22Rv1 (cell line): ENCODE data around the gene ARHGAP9.

Source experiments
- ZFX ChIP-seq: fragments of 450-650 bp; IDR thresholded peaks from 2 replicates; pipeline ENCODE4 v1.6.1; 2017; ENCODE audit warnings: antibody characterized with exemption, borderline replicate concordance
- TF ChIP-seq, protein P1 (sequence below): fragments of 450-650 bp; IDR thresholded peaks from 2 replicates; pipeline ENCODE4 v1.5.1; 2017; ENCODE audit warnings: mild to moderate bottlenecking

DNA sequence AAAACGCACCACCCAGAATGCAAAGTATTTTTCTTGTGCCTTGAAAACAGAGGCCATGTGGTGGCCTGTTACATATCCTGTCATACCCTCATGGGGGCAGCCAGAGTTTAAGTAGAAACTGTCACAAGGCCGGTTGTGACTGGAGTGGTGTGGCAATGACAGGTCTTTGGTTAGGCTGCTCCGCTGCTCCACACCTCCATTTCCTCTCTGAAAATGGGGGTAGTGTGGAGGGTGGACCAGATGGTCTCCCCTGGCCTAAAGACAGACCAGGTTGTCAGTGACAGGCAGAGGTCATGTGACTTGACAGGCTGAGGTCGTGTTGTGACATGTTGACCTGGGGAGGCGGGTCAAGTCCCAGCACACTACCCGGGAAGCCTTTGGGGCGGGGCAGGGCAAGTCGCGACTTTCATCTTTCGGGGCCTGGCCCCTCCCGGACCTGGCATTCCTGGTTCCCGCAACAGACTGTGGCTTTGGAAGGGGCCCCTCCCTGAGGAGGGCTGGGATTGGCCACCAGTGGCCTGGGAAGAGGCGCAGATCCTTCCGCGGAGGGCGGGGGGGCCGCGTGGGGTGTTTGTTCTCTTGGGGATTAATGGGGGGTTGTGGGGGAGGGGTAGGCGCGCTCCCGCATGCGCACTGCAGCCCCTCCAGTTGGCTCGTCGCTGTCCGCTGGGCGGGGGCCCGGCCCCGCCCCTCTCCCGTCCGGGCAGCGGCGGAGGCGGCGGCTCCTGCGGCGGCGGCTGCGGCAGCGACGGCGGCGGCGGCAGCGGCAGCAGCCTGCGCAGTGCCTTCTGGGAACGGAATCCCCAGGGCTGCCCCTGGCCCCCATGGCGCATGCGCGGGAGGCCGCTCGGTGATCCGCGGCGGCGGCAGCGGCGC lies 42.6 kb upstream of the ARHGAP9 start, which contains the start of gene MBD6:
- TF ChIP-seq, protein P1, sequence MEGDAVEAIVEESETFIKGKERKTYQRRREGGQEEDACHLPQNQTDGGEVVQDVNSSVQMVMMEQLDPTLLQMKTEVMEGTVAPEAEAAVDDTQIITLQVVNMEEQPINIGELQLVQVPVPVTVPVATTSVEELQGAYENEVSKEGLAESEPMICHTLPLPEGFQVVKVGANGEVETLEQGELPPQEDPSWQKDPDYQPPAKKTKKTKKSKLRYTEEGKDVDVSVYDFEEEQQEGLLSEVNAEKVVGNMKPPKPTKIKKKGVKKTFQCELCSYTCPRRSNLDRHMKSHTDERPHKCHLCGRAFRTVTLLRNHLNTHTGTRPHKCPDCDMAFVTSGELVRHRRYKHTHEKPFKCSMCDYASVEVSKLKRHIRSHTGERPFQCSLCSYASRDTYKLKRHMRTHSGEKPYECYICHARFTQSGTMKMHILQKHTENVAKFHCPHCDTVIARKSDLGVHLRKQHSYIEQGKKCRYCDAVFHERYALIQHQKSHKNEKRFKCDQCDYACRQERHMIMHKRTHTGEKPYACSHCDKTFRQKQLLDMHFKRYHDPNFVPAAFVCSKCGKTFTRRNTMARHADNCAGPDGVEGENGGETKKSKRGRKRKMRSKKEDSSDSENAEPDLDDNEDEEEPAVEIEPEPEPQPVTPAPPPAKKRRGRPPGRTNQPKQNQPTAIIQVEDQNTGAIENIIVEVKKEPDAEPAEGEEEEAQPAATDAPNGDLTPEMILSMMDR, result no peak
- TF ChIP-seq ZFX, result no peak
